NCI-H1048 (cell line): ENCODE data around the gene MLYCD.

Experiments
- DNase-seq: peaks from one replicate; lab custom pipeline; 2025; lab: John Stamatoyannopoulos, UW

MLYCD gene

DNA sequence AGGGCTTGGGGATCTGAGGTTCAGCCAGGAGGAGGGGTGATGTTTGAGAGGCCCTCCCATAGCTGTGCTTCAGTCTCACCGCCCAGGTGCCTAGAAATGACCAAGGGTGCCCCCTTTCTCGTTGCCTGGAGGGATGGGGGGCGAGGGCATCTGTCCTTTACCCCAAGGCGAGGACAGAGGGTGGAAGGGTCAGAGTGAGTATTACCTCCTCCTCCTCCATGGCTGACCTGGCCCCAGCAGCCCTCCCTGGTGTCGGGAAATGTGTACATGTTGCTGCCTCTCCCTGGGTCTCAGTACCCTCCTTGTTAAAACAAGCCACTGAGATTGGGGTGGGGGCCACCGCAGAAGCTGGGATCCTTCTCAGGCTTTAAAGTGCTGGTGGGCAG lies 71.5 kb downstream of the MLYCD start:
- no peak for DNase-seq

DNA sequence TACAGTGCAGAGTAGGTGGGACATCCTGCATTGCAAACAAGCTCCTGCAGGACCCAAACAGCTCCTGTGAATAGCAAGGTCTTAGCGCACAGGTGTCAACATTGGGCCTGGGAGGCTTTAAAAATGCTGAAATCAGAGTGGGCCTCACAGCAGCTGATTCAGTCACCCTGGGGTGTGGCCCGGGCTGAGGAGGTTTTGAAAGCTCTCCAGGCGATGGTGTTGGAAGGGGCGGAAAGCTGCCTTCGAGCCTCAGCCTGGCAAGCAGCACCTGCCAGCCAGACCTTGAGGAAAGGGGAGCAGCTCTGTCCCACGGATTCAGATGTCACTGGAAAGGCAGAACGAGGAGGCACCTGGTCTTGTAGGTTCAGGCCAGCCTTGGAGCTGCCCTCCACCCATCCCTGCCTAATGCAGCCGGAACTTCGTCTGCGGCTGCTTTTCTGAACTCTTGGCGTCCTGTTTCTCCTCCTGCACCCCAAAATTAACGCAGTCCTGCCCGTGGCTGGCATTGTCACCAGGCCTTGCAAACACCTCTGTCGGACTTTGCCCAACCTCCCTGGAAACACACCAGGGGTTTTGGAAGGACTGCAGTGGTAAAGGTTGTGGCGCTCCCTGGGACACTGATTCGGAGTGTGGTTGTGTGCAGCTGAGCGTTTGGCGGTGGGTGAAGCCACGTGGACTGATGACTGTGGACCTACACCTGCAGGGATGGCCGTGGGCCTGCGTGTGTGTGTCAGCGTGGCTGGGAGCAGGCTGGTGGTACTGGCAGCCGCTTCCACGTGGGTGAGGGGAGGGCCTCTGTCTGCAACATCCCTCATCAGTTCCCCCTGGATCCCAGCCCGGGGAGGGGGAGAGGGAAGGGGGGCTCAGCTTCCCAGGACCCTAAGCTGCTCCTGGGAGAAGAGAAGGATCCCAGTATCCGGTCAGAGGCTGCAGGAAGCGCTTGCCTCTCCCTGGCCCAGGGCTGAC lies 72.5 kb downstream of the MLYCD start:
- DNase-seq, result no peak

DNA sequence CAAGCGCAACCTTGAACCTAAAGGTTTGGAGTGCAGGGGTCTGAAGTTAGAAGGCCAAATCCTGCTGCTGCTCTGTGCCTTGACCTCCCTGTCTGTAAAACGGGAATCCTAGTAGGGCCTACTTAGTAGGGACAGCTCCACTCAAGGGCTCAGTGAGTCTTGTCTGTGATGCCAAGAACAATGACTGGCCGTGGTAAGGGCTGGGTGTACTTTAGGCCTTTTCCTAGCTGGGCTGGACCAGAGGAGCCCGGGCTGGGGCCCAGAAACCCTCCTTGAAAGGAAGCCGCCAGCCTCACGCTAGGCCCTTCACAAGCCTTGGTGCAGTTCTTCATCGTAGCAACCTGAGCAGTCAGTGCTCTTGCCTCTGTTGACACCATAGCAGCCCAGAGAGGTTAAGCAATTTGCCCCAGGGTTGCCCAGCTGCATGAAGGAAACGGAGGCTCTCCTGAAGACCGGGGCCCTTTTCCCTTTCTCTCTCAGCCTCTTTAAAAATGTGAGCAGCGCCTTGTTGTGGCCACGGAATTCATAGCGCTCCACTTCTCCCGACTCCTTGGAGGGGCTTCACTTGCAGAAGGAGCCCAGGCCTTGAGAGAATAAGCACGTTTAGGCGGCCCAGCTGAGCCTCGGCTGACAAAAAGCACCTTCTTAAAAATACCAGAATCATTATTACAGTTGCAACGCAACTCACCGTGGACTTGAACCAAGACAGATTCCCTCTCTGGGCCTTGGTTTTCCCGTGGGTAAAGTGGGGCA lies 73.5 kb downstream of the MLYCD start:
- DNase-seq, result no peak

DNA sequence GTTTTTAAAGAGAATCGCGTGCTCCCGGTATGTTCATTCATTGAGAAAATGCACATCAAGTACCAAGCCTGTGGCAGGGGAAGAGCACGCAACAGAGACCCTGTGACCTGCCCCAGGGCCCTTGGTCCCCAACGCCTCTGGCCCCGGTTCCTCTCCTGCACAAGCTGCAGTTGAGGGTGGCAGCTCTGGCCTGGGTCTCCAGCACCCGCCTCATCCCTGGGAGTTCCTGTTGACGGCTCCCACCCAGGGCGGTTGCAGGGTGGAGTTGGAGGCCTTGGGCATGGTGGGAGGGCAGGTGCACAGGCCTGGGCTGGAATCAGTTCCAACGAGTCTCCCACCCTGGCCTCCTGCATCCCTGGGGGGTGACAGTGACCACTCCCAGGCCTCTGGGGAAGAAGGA lies 74.2 kb downstream of the MLYCD start:
- DNase-seq, result no peak

DNA sequence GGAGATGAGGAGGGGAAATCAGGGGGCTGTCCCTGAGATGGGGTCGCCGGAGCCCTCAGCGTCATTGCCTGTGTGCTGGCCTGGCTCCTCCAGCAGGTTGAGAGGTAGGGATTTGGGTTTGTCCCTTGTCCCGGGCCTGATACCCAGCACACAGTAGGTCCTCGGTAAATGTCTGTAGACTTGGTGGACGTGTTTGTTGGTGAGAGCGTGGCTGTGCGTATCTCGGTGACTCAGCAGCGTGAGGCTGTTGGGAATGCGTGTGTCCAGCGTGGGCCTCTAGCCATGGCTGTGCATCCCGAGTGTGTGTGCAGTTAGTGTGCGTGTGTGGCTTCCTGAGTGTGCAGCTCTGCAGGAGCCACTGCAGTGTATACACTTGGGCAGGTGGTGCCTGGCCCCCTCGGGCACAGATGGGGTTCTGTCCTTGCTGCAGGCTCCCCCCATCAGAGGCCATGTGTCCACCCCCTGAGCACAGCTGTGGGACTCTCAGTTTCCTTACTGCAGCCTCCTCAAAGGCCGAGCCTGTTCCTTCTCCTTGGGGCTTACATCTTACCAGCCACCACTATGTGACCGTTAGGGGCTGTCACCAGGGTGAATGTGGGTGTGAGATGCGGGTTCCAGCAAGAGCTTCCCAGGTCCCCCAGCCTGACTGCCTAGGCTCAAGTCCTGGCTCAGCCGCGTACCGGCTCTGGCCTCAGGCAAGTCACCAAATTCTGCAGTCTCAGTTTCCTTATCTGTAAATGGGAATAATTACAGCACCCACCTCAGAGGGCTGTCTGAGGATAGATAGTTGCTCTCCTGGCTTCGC lies 74.9 kb downstream of the MLYCD start:
- no peak for DNase-seq

DNA sequence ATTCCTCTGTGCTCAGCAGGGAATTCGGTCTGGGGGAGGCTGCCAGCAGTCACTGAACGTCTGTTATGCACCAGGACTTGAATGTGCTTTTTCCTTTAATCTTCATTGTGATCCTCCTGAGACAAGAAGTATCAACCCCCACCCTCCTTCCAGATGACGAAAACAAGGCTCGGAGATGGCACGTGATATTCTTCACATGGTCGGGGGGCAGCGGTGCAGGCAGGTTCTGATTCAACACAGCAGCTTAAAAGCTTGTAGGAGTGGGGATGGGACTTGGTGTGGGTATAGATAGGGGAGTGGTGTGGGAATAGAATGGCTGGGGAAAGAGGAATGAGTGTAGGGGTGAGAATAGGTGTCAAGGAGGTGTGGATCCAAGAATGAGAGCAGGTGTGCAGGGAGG lies 75.6 kb downstream of the MLYCD start:
- DNase-seq, result no peak

DNA sequence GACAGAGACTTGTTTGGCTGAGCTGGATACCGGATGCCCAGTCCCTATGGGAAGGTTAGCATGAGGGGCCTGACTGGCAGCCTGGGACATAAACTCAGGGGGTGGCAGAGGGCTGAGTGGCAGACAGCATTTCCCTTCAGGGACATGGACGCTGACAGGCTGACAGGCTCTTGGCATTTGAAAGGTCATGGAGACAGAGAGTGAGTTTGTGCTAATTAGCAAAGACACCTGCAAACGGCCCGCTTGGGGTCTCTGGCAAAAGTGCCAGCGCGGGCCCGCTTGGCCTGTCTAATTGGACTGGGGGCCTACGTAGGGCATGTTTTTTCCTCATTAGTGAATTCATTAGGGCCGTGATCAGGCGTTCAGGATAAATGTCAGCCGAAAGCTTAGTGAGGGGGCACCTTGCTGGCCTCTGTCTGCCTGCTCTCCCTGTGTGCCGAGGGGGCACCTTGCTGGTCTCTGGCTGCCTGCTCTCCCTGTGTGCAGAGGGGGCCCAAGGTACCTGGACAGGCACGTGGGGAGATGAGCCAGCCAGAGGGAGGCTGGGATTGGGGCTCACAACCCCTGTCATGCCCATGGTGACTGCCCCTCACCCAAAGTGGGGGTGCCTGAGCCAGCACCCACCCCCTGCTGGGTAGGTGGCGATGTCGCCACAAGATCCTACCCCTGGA lies 76.8 kb downstream of the MLYCD start:
- DNase-seq, result no peak
